AG08396 (cell line): ENCODE results near the gene RIC3.

Experiments used
- DNase-seq: peaks from one replicate; pipeline ENCODE4 v3.0.0; 2012; ENCODE audit warnings: low spot score, mixed read lengths

The RIC3 gene

GRCh38 chr11:8086571-8086970, 82.3 kb downstream of the RIC3 start:
- no peak for DNase-seq

GRCh38 chr11:8086001-8086479, 82.8 kb downstream of the RIC3 start:
- no peak for DNase-seq

GRCh38 chr11:8085011-8085645, 83.7 kb downstream of the RIC3 start:
- no peak for DNase-seq

- DNase-seq, result no peak
Observed at GRCh38 chr11:8084352-8084751, 84.5 kb downstream of the RIC3 start.

GRCh38 chr11:8083871-8084281, 84.9 kb downstream of the RIC3 start:
- DNase-seq, result no peak

- DNase-seq, result no peak
Observed at GRCh38 chr11:8083088-8083395, 85.8 kb downstream of the RIC3 start.

- DNase-seq, result no peak
Observed at GRCh38 chr11:8082391-8083087, 86.3 kb downstream of the RIC3 start.

- peak; percentile 57 for DNase-seq
Observed at GRCh38 chr11:8081591-8082250, 87.1 kb downstream of the RIC3 start.

GRCh38 chr11:8080674-8081590, 87.9 kb downstream of the RIC3 start, which contains the start of gene TUB:
TUB (plus strand) TSS chr11:8081211; CDS start chr11:8081511, 300 bp downstream.
- peak; percentile 78 for DNase-seq

GRCh38 chr11:8080069-8080670, 88.7 kb downstream of the RIC3 start:
- no peak for DNase-seq

- DNase-seq, result no peak
Observed at GRCh38 chr11:8079111-8079675, 89.6 kb downstream of the RIC3 start.

GRCh38 chr11:8075119-8075726, 93.6 kb downstream of the RIC3 start:
- DNase-seq, result no peak

GRCh38 chr11:8071616-8072581, 96.9 kb downstream of the RIC3 start:
- DNase-seq, result no peak

- DNase-seq, result peak; percentile 76
Observed at GRCh38 chr11:8070417-8071115, 98.3 kb downstream of the RIC3 start.

GRCh38 chr11:8069771-8070170, 99.1 kb downstream of the RIC3 start:
- no peak for DNase-seq

- peak; percentile 81 for DNase-seq
Observed at GRCh38 chr11:8068605-8069221, 100.1 kb downstream of the RIC3 start.

- no peak for DNase-seq
Observed at GRCh38 chr11:8067929-8068575, 100.8 kb downstream of the RIC3 start.

- no peak for DNase-seq
Observed at GRCh38 chr11:8067567-8067928, 101.3 kb downstream of the RIC3 start.
